Neural crest cell (in vitro differentiated cells): ENCODE data around the gene BRMS1L. TPM values are rescaled to one million over a fixed set of nuclear protein-coding genes. Genes with fewer than 3 reads are reported as not detected.

Experiments
- DNase-seq: peaks from one replicate; pipeline ENCODE4 v3.0.0; 2021; ENCODE audit warnings: low read depth, mixed read lengths, low spot score
- H3K27ac Mint-ChIP-seq: one replicate; pipeline ENCODE4 v1.8.0; 2021; ENCODE audit warnings: mild to moderate bottlenecking, mixed read lengths; ENCODE audit not compliant: unreplicated experiment
- H3K27me3 Mint-ChIP-seq: 2 replicates; pipeline ENCODE4 v1.8.0; 2021; ENCODE audit warnings: low read depth, mild to moderate bottlenecking, mixed read lengths
- H3K36me3 Mint-ChIP-seq: 2 replicates; pipeline ENCODE4 v1.8.0; 2021; ENCODE audit warnings: low read depth, mild to moderate bottlenecking, mixed read lengths
- H3K4me1 Mint-ChIP-seq: 2 replicates; pipeline ENCODE4 v1.8.0; 2021; ENCODE audit warnings: mixed read lengths
- H3K4me3 Mint-ChIP-seq: one replicate; pipeline ENCODE4 v1.8.0; 2021; ENCODE audit warnings: mild to moderate bottlenecking, mixed read lengths
- H3K9me3 Mint-ChIP-seq: 2 replicates; pipeline ENCODE4 v1.8.0; 2021; ENCODE audit warnings: mixed read lengths
- CTCF ChIP-seq: fragments of 200-600 bp; sonication (generic); conservative IDR thresholded peaks from 2 replicates; pipeline ENCODE4 v1.5.0; 2021; ENCODE audit warnings: antibody characterized with exemption, mild to moderate bottlenecking
- total RNA-seq: library from RNA; stranded (reverse); gene quantifications from 2 replicates; pipeline ENCODE4 v1.2.1, GENCODE V29; 2021

BRMS1L gene
- total RNA-seq, 1 donor from 2014 or later: 12.4 TPM

- TF ChIP-seq CTCF: no peak
- Mint-ChIP-seq H3K27me3 (no peaks in the 10 kb centered on the region), H3K4me1 (peaks cover 8% of the 10 kb centered on the region), H3K27ac (no peak overlapping the region), H3K4me3 (no peak overlapping the region), H3K36me3 (peaks cover 32% of the 10 kb centered on the region), H3K9me3 (no peaks in the 10 kb centered on the region)
- no peak for DNase-seq
These were observed 28.6 kb downstream of the BRMS1L start for GRCh38 chr14:35854696-35855270.

GRCh38 chr14:35855876-35856481 is 29.8 kb downstream of the BRMS1L start:
- no peaks in the 10 kb centered on the region for H3K27me3 Mint-ChIP-seq
- H3K9me3 Mint-ChIP-seq: no peaks in the 10 kb centered on the region
- no peak overlapping the region for H3K4me3 Mint-ChIP-seq
- TF ChIP-seq CTCF: no peak
- peaks cover 16% of the 10 kb centered on the region for H3K4me1 Mint-ChIP-seq
- DNase-seq: no peak
- peak overlapping the region; percentile 23 for H3K27ac Mint-ChIP-seq
- H3K36me3 Mint-ChIP-seq: peaks cover 24% of the 10 kb centered on the region

- no peak for DNase-seq
- Mint-ChIP-seq H3K4me3 (no peak overlapping the region), H3K36me3 (peaks cover 16% of the 10 kb centered on the region), H3K4me1 (peaks cover 20% of the 10 kb centered on the region), H3K9me3 (no peaks in the 10 kb centered on the region), H3K27ac (no peak overlapping the region), H3K27me3 (no peaks in the 10 kb centered on the region)
- no peak for TF ChIP-seq CTCF
These were observed 32.5 kb downstream of the BRMS1L start for GRCh38 chr14:35858521-35859209.

GRCh38 chr14:35861204-35861868 is 35.2 kb downstream of the BRMS1L start:
- DNase-seq: no peak
- Mint-ChIP-seq H3K27ac (no peak overlapping the region), H3K4me1 (peaks cover 13% of the 10 kb centered on the region), H3K36me3 (peaks cover 17% of the 10 kb centered on the region), H3K4me3 (no peak overlapping the region), H3K9me3 (no peaks in the 10 kb centered on the region), H3K27me3 (no peaks in the 10 kb centered on the region)
- no peak for TF ChIP-seq CTCF

GRCh38 chr14:35865611-35866324 is 39.6 kb downstream of the BRMS1L start:
- H3K4me3 Mint-ChIP-seq: no peak overlapping the region
- TF ChIP-seq CTCF: no peak
- H3K9me3 Mint-ChIP-seq: no peaks in the 10 kb centered on the region
- H3K27me3 Mint-ChIP-seq: no peaks in the 10 kb centered on the region
- H3K36me3 Mint-ChIP-seq: peaks cover 9% of the 10 kb centered on the region
- H3K4me1 Mint-ChIP-seq: peaks cover 7% of the 10 kb centered on the region
- H3K27ac Mint-ChIP-seq: no peak overlapping the region
- no peak for DNase-seq
